Glutamatergic neuron (in vitro differentiated cells): ENCODE measurements around the gene GRAMD1B. TPM values are rescaled to one million over a fixed set of nuclear protein-coding genes. Genes with fewer than 3 reads are reported as not detected.

Experiments
- DNase-seq: peaks from one replicate; pipeline ENCODE4 v3.0.0; 2022
- H3K27ac Mint-ChIP-seq: one replicate; pipeline ENCODE4 v1.8.0; 2020; ENCODE audit warnings: mild to moderate bottlenecking, mixed read lengths, inconsistent platforms; ENCODE audit not compliant: unreplicated experiment
- H3K27me3 Mint-ChIP-seq: one replicate; pipeline ENCODE4 v1.8.0; 2020; ENCODE audit warnings: mild to moderate bottlenecking, moderate library complexity, mixed read lengths, inconsistent platforms; ENCODE audit not compliant: unreplicated experiment
- H3K36me3 Mint-ChIP-seq: one replicate; pipeline ENCODE4 v1.8.0; 2020; ENCODE audit warnings: mild to moderate bottlenecking, mixed read lengths, inconsistent platforms; ENCODE audit not compliant: unreplicated experiment
- H3K4me1 Mint-ChIP-seq: one replicate; pipeline ENCODE4 v1.8.0; 2020; ENCODE audit warnings: mild to moderate bottlenecking, low read depth, mixed read lengths, inconsistent platforms; ENCODE audit not compliant: unreplicated experiment
- H3K4me3 Mint-ChIP-seq: one replicate; pipeline ENCODE4 v1.8.0; 2020; ENCODE audit warnings: mild to moderate bottlenecking, mixed read lengths, inconsistent platforms; ENCODE audit not compliant: unreplicated experiment
- H3K9me3 Mint-ChIP-seq: one replicate; pipeline ENCODE4 v1.8.0; 2020; ENCODE audit warnings: mild to moderate bottlenecking, moderate library complexity, mixed read lengths, inconsistent platforms; ENCODE audit not compliant: unreplicated experiment
- total RNA-seq: library from RNA; stranded (reverse); fragmentation: NEBNext Ultra II Directional; extraction: Animal tissue kit (Norgen Biotek cat#: 25700); gene quantifications from one replicate; pipeline ENCODE4 v1.2.1, GENCODE V29; 2021; ENCODE audit not compliant: unreplicated experiment
- TF ChIP-seq, protein P1 (sequence below): fragments of 200-600 bp; sonication (generic); IDR thresholded peaks from one replicate; pipeline ENCODE4 v1.5.0; 2021; ENCODE audit not compliant: partially characterized antibody, unreplicated experiment

The GRAMD1B gene
- total RNA-seq, 1 donor from 2014 or later, result 12.2 TPM

GRCh38 chr11:123525511-123525918 is 95.4 kb downstream of the GRAMD1B start:
- TF ChIP-seq, protein P1, sequence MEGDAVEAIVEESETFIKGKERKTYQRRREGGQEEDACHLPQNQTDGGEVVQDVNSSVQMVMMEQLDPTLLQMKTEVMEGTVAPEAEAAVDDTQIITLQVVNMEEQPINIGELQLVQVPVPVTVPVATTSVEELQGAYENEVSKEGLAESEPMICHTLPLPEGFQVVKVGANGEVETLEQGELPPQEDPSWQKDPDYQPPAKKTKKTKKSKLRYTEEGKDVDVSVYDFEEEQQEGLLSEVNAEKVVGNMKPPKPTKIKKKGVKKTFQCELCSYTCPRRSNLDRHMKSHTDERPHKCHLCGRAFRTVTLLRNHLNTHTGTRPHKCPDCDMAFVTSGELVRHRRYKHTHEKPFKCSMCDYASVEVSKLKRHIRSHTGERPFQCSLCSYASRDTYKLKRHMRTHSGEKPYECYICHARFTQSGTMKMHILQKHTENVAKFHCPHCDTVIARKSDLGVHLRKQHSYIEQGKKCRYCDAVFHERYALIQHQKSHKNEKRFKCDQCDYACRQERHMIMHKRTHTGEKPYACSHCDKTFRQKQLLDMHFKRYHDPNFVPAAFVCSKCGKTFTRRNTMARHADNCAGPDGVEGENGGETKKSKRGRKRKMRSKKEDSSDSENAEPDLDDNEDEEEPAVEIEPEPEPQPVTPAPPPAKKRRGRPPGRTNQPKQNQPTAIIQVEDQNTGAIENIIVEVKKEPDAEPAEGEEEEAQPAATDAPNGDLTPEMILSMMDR, result no peak
- H3K4me3 Mint-ChIP-seq, result peak overlapping the region; percentile 64
- peaks cover 7% of the 10 kb centered on the region for H3K27me3 Mint-ChIP-seq
- H3K36me3 Mint-ChIP-seq, result no peaks in the 10 kb centered on the region
- peaks cover 43% of the 10 kb centered on the region for H3K4me1 Mint-ChIP-seq
- no peak for DNase-seq
- H3K27ac Mint-ChIP-seq, result peak overlapping the region; percentile 67
- peaks cover 6% of the 10 kb centered on the region for H3K9me3 Mint-ChIP-seq

DNA sequence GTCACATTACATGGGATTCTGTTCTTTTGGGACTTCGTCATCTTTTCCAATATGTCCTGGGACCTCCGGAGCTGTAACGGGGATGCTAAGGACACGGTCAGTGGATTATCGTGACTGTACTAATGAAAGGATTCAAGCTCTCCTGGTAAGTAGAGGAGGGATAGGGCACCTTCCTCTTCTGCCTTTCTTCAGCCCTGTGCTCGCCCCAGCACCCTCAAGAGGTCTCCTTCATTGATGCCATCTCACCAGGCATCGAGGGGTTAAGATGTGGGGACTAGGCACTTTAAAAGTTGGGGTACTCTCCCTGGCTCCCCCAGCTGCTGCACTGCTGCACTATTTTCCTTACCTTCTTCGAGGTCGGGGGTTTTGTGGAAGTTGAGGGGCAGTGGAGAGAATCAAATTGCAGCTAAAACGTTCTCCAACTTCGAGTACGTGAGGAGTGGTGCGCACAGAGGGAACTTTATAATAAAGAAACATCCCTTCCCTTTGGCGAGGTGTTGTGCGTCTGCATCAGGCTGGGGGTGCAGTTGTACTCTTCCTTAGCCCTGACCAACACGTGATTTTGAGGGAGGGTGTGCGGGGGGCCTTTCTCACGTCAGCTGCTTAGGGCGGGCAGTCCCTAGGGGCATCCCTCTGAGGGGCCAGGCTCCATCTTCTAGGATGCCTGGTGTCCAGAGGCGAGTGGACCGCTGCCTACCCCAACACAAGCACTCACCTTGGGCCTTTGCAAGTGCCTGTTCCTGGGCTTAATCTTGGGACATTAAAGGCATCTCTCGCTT is 96.1 kb downstream of the GRAMD1B start:
- Mint-ChIP-seq H3K27me3 (peaks cover 7% of the 10 kb centered on the region), H3K9me3 (peaks cover 6% of the 10 kb centered on the region), H3K4me3 (peak overlapping the region; percentile 64), H3K4me1 (peaks cover 49% of the 10 kb centered on the region), H3K27ac (peak overlapping the region; percentile 38), H3K36me3 (no peaks in the 10 kb centered on the region)
- TF ChIP-seq, protein P1, result no peak
- DNase-seq, result no peak

GRCh38 chr11:123526918-123527317 is 96.8 kb downstream of the GRAMD1B start:
- Mint-ChIP-seq H3K27me3 (peaks cover 7% of the 10 kb centered on the region), H3K4me3 (no peak overlapping the region), H3K4me1 (peaks cover 52% of the 10 kb centered on the region), H3K36me3 (no peaks in the 10 kb centered on the region), H3K27ac (no peak overlapping the region), H3K9me3 (peaks cover 8% of the 10 kb centered on the region)
- DNase-seq, result no peak
- TF ChIP-seq, protein P1, result no peak

GRCh38 chr11:123527526-123527925 is 97.5 kb downstream of the GRAMD1B start:
- Mint-ChIP-seq H3K27me3 (peaks cover 7% of the 10 kb centered on the region), H3K4me1 (peaks cover 52% of the 10 kb centered on the region), H3K36me3 (no peaks in the 10 kb centered on the region), H3K9me3 (peaks cover 8% of the 10 kb centered on the region), H3K4me3 (peak overlapping the region; percentile 55), H3K27ac (peak overlapping the region; percentile 59)
- TF ChIP-seq, protein P1, result no peak
- no peak for DNase-seq

- peaks cover 52% of the 10 kb centered on the region for H3K4me1 Mint-ChIP-seq
- DNase-seq, result no peak
- TF ChIP-seq, protein P1, result no peak
- no peaks in the 10 kb centered on the region for H3K36me3 Mint-ChIP-seq
- H3K4me3 Mint-ChIP-seq, result no peak overlapping the region
- H3K27me3 Mint-ChIP-seq, result peaks cover 7% of the 10 kb centered on the region
- H3K27ac Mint-ChIP-seq, result peak overlapping the region; percentile 59
- peaks cover 8% of the 10 kb centered on the region for H3K9me3 Mint-ChIP-seq
These were observed 97.9 kb downstream of the GRAMD1B start for GRCh38 chr11:123527947-123528346.
